K562 (cell line): ENCODE measurements around the gene PRSS38. TPM values are rescaled to one million over a fixed set of nuclear protein-coding genes. Genes with fewer than 3 reads are reported as not detected.

ENCODE experiments used
- ATAC-seq: fragments of 200-7000 bp; cut with Tn5 transposase; 3 replicates; pipeline ENCODE4 v1.9.1; 2020; ENCODE audit warnings: moderate library complexity
- BruUV-seq: library from RNA; stranded (reverse); fragments of 400-500 nt; replicated peaks from 2 replicates; lab custom pipeline; 2021; lab: Mats Ljungman, UMichigan
- CTCF ChIA-PET: fragments of 300-600 bp; formaldehyde crosslinking; extraction: SDS; loops from one replicate; lab custom pipeline; 2021; ENCODE audit warnings: low intra/inter-chr PET ratio; lab: Yijun Ruan, JAX
- POLR2A ChIA-PET: fragments of 300-600, 350-650 bp; sonication (Branson Sonifier 250); formaldehyde crosslinking; extraction: SDS; loops from one replicate; lab custom pipeline; 2021; ENCODE audit warnings: antibody characterized with exemption, inconsistent platforms; lab: Yijun Ruan, JAX
- DNase-seq, 4 experiments: peaks; one replicate each; pipeline versions ENCODE4 v3.0.0 to v3.0.0-alpha.2; 2011 to 2018; ENCODE audit warnings: low spot score in 3 of 4, mixed read lengths in 3 of 4; ENCODE audit errors: extremely low read depth in 1 of 4
- FAIRE-seq: peaks from 2 replicates; lab custom pipeline; 2011; peaks lifted over from hg19 to GRCh38; lab: Jason Lieb, UNC
- H2AFZ ChIP-seq: 2 replicates; pipeline ENCODE4 v1.6.0; 2011; ENCODE audit warnings: low read depth, low read length, control low read depth, inconsistent platforms
- H3K27ac ChIP-seq: fragments of 200-600 bp; 3 replicates; pipeline ENCODE4 v1.8.0; 2011; ENCODE audit warnings: low read depth, mild to moderate bottlenecking, control low read depth, inconsistent platforms, low read length, moderate library complexity, mixed read lengths; ENCODE audit errors: extremely low read depth
- H3K27me3 ChIP-seq, 2 experiments: fragments of 300-600 bp in 1 of 2; 2 replicates in 1 of 2; 3 replicates in 1 of 2; pipeline versions ENCODE4 v1.6.0 to v1.8.0; 2011; ENCODE audit warnings: inconsistent platforms in 2 of 2, low read length in 2 of 2, mild to moderate bottlenecking in 1 of 2, mixed read lengths in 1 of 2, moderate library complexity in 1 of 2; ENCODE audit not compliant: control insufficient read depth in 2 of 2, insufficient read depth in 2 of 2
- H3K36me3 ChIP-seq: fragments of 300-600 bp; 3 replicates; pipeline ENCODE4 v1.8.0; 2011; ENCODE audit warnings: mild to moderate bottlenecking, low read length, inconsistent platforms; ENCODE audit not compliant: control insufficient read depth, insufficient read depth
- H3K4me1 ChIP-seq, 2 experiments: fragments of 200-600 bp in 1 of 2; replicated peaks in 1 of 2; 2 replicates in 1 of 2; 3 replicates in 1 of 2; pipeline versions ENCODE4 v1.5.1 to v1.8.0; 2011; ENCODE audit warnings: inconsistent platforms in 2 of 2, low read length in 2 of 2, mild to moderate bottlenecking in 1 of 2, mixed read lengths in 1 of 2, moderate library complexity in 1 of 2; ENCODE audit not compliant: control insufficient read depth in 2 of 2, insufficient read depth in 2 of 2
- H3K4me2 ChIP-seq: 2 replicates; pipeline ENCODE4 v1.6.1; 2011; ENCODE audit warnings: low read length, control low read depth, inconsistent platforms, mixed read lengths; ENCODE audit not compliant: insufficient read depth
- H3K4me3 ChIP-seq: fragments of 200-600 bp; sonication (generic), shearing (Covaris generic); 2 replicates; pipeline ENCODE4 v1.5.1; 2016; ENCODE audit warnings: control low read depth, inconsistent platforms
- H3K79me2 ChIP-seq: fragments of 200-600 bp; 3 replicates; pipeline ENCODE4 v1.8.0; 2011; ENCODE audit warnings: low read length, inconsistent platforms; ENCODE audit not compliant: control insufficient read depth, insufficient read depth
- H3K9ac ChIP-seq, 2 experiments: 2 replicates each; pipeline versions ENCODE4 v1.6.0 to v1.6.1; 2011; ENCODE audit warnings: low read depth in 2 of 2, low read length in 2 of 2, control low read depth in 1 of 2, inconsistent platforms in 1 of 2, mild to moderate bottlenecking in 1 of 2, mixed read lengths in 1 of 2; ENCODE audit not compliant: insufficient read depth in 1 of 2
- H3K9me1 ChIP-seq: one replicate; pipeline ENCODE4 v1.6.0; 2011; ENCODE audit warnings: inconsistent platforms, mild to moderate bottlenecking, low read length, moderate library complexity; ENCODE audit not compliant: control insufficient read depth, insufficient read depth
- H3K9me3 ChIP-seq: replicated peaks from 2 replicates; pipeline ENCODE4 v1.5.1; 2011; ENCODE audit warnings: low read depth, low read length, inconsistent platforms; ENCODE audit not compliant: control insufficient read depth, insufficient read depth
- H4K20me1 ChIP-seq: replicated peaks from 2 replicates; pipeline ENCODE4 v1.6.1; 2011; ENCODE audit warnings: low read length, inconsistent platforms, mixed read lengths; ENCODE audit not compliant: control insufficient read depth, insufficient read depth
- ATF2 ChIP-seq: sonication (generic); formaldehyde crosslinking; IDR thresholded peaks from 2 replicates; pipeline ENCODE4 v1.8.1; 2022; ENCODE audit warnings: missing genetic modification reagents
- CEBPG ChIP-seq, 3 experiments: fragments of 200-800 bp in 1 of 3; sonication (Bioruptor generic) in 1 of 3; sonication (generic) in 1 of 3; formaldehyde crosslinking in 1 of 3; IDR thresholded peaks in 2 of 3; conservative IDR thresholded peaks in 1 of 3; 2 replicates each; pipeline versions ENCODE4 v1.6.1 to v1.8.0; 2016 to 2022; ENCODE audit warnings: missing compliant biosample characterization in 2 of 3, missing genetic modification characterization in 2 of 3, mild to moderate bottlenecking in 1 of 3, missing genetic modification reagents in 1 of 3
- FOXA3 ChIP-seq, 2 experiments: fragments of 450-650 bp in 1 of 2; sonication (generic) in 1 of 2; formaldehyde crosslinking; IDR thresholded peaks in 1 of 2; conservative IDR thresholded peaks in 1 of 2; 2 replicates each; pipeline versions ENCODE4 v1.4.0 to v1.8.0; 2020 to 2022; ENCODE audit warnings: mild to moderate bottlenecking in 2 of 2, missing genetic modification reagents in 1 of 2
- HNRNPUL1 ChIP-seq: fragments of 200-400 bp; formaldehyde crosslinking; IDR thresholded peaks from 2 replicates; pipeline ENCODE4 v1.6.1; 2017; ENCODE audit warnings: low read length
- MEF2D ChIP-seq: conservative IDR thresholded peaks from 2 replicates; pipeline ENCODE4 v1.6.1; 2016; ENCODE audit warnings: low read depth, missing genetic modification characterization, missing compliant biosample characterization
- NFIX ChIP-seq: fragments of 250-450 bp; sonication (Bioruptor Pico); IDR thresholded peaks from 2 replicates; pipeline ENCODE4 v1.4.0; 2020; ENCODE audit warnings: low read depth, mild to moderate bottlenecking, moderate library complexity
- ZBTB40 ChIP-seq, 2 experiments: fragments of 450-650 bp in 1 of 2; sonication (generic) in 1 of 2; formaldehyde crosslinking in 1 of 2; IDR thresholded peaks; 2 replicates each; pipeline versions ENCODE4 v1.7.1 to v1.9.0; 2016 to 2022; ENCODE audit warnings: inconsistent platforms in 1 of 2, mild to moderate bottlenecking in 1 of 2, missing genetic modification reagents in 1 of 2
- ZNF263 ChIP-seq: sonication (generic); formaldehyde crosslinking; IDR thresholded peaks from 2 replicates; pipeline ENCODE4 v1.8.0; 2022; ENCODE audit warnings: mild to moderate bottlenecking, missing genetic modification reagents, borderline replicate concordance
- ZNF436 ChIP-seq: fragments of 250-450, 450-650 bp; sonication (Bioruptor Pico); formaldehyde crosslinking; IDR thresholded peaks from 2 replicates; pipeline ENCODE4 v1.7.0; 2020; ENCODE audit warnings: mild to moderate bottlenecking
- ZNF586 ChIP-seq: fragments of 450-650 bp; formaldehyde crosslinking; conservative IDR thresholded peaks from 2 replicates; pipeline ENCODE4 v1.4.0; 2020; ENCODE audit warnings: mild to moderate bottlenecking, moderate library complexity
- WGBS: fragments of 100-300 bp; shearing (Covaris generic); methylation state at CpG from one replicate; pipeline ENCODE4 v1.1.6; 2016; ENCODE audit warnings: low coverage, mixed read lengths; ENCODE audit not compliant: insufficient coverage; ENCODE audit errors: missing lambda C conversion rate; 5-methylcytosine and 5-hydroxymethylcytosine counted together
- in situ Hi-C: fragments of 300-500 bp; cut with MboI; formaldehyde crosslinking; loops from 4 replicates; pipeline ENCODE4 v1.15.0; 2018; ENCODE audit warnings: inconsistent platforms, mixed read lengths
- intact Hi-C: fragments of 100-400 bp; cut with micrococcal nuclease; formaldehyde crosslinking; loops from 2 replicates; pipeline ENCODE4 v1.14.2; 2022
- polyA plus RNA-seq, 8 experiments: library from polyadenylated mRNA; depleted of rRNA in 4 of 8; stranded (reverse) in 5 of 8; unstranded in 3 of 8; fragments of >200 nt; fragmentation: Nextera tagmentation in 2 of 8; fragmentation: Illumina TruSeq in 1 of 8; extraction: Ambion mirVana in 2 of 8; extraction: Trizol in 1 of 8; gene quantifications; 2 replicates each; pipeline versions ENCODE4 v1.2.1 to v1.2.3, GENCODE V29; 2011 to 2014; ENCODE audit warnings: inconsistent platforms in 1 of 8, missing spikeins in 1 of 8
- total RNA-seq, 7 experiments: library from RNA; depleted of rRNA in 6 of 7; stranded (reverse); fragments of >200 nt in 6 of 7; fragmentation: Illumina TruSeq in 2 of 7; extraction: Trizol in 2 of 7; gene quantifications; 2 replicates each; pipeline versions ENCODE4 v1.2.1 to v1.2.3, GENCODE V29; 2011 to 2021; ENCODE audit warnings: low replicate concordance in 1 of 7

PRSS38 gene
- total and polyA plus RNA-seq, 9 of the 15 experiments (the other 6 are each of a cell fraction or from before 2014, with no cell fraction given): 0.09 to 0.14 TPM; not detected in 7

GRCh38 chr1:227777156-227777555, 38.3 kb upstream of the PRSS38 start (continued):
- no peak for TF ChIP-seq MEF2D (tag)
- TF ChIP-seq CEBPG (CRISPR knock-in tag; IDR thresholded peaks at IDR 0.05): no peak
- no peak for TF ChIP-seq CEBPG (tag; conservative IDR thresholded peaks at IDR 0.05 in 1 of 2, IDR thresholded peaks at IDR 0.05 in 1 of 2)
- TF ChIP-seq NFIX: no peak

DNA sequence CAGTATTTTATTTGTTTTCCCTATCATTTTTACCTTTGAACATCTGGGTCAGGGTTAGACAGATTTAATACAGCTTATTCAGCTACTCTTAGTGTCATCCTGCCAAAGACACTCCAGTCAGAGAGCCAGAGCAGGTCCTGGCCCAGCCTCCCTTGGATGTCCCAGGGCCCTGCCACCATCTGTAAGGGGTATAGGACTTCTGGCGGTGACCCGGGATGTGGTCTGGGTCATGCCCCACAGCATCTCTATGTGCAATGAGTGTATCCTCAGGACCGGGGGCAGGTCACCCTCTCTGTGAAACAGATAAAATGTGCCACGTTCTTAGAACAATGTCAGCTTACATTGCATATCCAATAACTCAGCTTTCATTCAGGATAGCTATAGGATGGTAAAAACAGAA, 37.8 kb upstream of the PRSS38 start:
- in situ Hi-C loops: no loop called here
- H2AFZ ChIP-seq: no peak overlapping the region
- H3K36me3 ChIP-seq: peaks cover 33% of the 10 kb centered on the region; the same call in 2 of the 3 replicates
- CTCF ChIA-PET: no interaction called here
- POLR2A ChIA-PET: no interaction called here
- H3K27ac ChIP-seq: no peak overlapping the region
- FAIRE-seq (no peak), ATAC-seq (no peak), DNase-seq (no peak)
- no TSS peak for BruUV-seq
- no peak overlapping the region for H3K4me2 ChIP-seq
- H4K20me1 ChIP-seq: peaks cover 9% of the 10 kb centered on the region; the same call in 1 of the 2 replicates
- H3K27me3 ChIP-seq: no peaks in the 10 kb centered on the region
- no peaks in the 10 kb centered on the region for H3K9me1 ChIP-seq
- no peak overlapping the region for H3K4me3 ChIP-seq
- peaks cover 0 to 11% of the 10 kb centered on the region in 2 experiments; a peak in 1 of 5 replicates for H3K4me1 ChIP-seq
- no peak overlapping the region for H3K9ac ChIP-seq
- intact Hi-C loops: no loop called here
- no peaks in the 10 kb centered on the region for H3K9me3 ChIP-seq
- no peaks in the 10 kb centered on the region for H3K79me2 ChIP-seq
- WGBS: 67% methylated on average over 4 of the region's 4 CpGs
- no peak for TF ChIP-seq HNRNPUL1
- no peak for TF ChIP-seq ZNF263 (CRISPR knock-in tag)
- no peak for TF ChIP-seq ZNF436
- no peak for TF ChIP-seq FOXA3 (CRISPR knock-in tag; conservative IDR thresholded peaks at IDR 0.05 in 1 of 2, IDR thresholded peaks at IDR 0.05 in 1 of 2)
- TF ChIP-seq ZBTB40 (IDR thresholded peaks at IDR 0.05): no peak
- TF ChIP-seq ZBTB40 (CRISPR knock-in tag; IDR thresholded peaks at IDR 0.05): no peak
- no peak for TF ChIP-seq ATF2 (CRISPR knock-in tag)
- no peak for TF ChIP-seq ZNF586 (CRISPR knock-in tag)
